ENCODE measurements around the gene THAP7. TPM values are rescaled to one million over a fixed set of nuclear protein-coding genes. Genes with fewer than 3 reads are reported as not detected.

THAP7 gene
- total RNA-seq, 1 donor from 2014 or later, result 30.9 TPM

DNA sequence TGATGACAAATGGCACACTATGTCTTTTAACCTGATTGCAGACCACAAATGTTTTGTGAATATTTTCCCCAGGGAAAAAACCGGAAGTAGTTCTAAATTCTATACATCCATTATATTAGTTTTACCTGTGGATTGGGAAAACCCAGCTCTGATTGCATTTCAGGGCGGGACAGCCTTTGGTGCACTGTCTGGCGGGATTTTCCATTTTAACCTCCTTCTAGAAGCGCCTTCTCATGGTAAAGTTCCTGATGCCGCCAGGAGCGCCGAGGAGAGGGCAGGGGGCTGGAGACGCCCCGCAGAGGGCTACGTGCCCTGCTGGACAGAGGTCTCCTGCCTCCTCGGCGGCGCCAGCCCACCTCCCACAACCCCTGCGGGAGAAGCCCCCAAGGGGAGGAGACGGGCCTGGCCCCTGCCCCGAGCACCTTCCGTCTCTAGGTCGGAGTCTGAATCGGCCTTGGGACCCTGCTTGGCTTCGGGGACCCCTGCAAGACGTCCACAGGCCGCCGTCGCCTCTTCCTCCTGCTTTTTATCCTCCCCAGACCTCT, 11.8 kb upstream of the THAP7 start:
- intact Hi-C loops (cut with micrococcal nuclease), result loop anchor here (1.0 kb wide), 1 partner anchor 11 kb away; the partner anchor contains the start of gene THAP7

DNA sequence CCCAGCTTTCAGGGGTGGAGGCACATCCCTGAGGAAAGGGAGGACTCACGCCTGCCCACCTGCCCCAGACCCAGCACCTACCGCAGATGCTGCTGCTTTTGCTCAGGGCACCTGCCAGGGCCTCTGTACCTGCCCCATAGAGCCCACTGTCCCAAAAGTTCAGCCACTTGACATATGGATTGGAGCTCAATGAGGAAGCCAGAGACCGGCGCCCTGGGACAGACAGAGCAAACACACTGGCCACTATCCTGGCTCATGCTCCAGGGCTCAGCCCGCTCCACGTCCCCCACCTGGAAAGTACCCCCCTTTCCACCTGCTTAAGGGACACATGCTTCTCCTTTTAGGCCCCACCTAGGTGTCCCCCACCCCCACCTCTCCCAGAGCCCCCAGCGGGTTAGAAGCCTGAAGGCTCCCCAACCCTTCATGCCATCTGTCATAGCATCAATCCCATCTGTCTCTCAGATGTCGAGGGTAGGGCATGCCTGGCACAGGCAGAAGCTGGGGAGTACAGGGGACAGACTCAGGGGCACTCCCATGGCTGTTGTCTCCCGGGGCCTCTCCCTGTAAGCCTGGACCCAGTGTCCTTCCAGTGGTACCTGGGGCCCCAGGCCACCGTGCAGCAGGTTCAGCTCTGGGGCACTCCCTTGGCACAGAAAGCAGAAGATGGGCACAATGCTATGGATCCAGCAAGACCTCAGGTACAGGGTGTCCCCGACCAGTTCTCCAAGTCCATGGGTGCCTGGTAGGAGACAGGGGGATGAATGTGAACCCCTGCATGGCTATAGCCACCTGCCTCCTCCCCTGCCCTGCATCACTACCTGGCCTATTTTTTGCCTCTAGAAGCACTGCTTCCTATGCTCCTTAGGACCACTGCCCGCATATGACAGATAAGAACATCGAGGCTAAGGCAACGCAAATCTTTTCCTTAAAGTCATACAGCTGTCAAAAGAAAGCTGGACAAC, 10.8 kb upstream of the THAP7 start:
- intact Hi-C loops (cut with micrococcal nuclease), result no loop called here

DNA sequence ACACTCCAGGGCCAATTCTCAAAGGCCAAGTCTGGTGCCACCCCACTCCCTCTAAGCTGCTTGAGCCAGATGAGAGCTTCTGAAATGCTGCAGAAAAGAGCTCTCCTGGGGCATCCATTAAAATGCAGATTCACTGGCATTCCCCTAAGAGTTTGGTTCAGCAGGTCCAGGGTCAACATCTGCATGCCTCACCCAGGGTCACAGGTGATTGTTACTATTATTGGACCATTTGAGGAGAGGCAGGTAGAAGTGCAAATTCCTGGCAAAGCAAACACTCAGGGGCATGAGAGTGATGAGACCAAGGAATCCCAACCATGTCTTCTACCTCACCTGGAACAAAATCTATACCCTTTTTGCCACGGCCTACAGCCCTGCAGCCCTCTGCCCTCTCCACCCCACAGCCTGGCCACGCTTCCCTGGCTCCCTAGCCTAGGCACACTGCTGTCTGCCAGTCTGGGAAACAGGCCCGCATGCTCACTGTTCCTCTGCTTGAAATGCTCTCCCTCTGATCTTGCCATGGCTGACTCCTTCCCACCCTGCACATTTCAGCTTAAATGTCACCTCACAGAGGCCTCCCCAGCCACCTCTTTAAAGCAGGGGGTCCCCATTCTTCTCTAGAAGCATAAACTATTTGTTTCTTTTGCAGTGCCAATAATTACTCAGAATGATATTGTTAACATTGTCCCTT, 8.7 kb upstream of the THAP7 start:
- intact Hi-C loops (cut with micrococcal nuclease), result no loop called here

DNA sequence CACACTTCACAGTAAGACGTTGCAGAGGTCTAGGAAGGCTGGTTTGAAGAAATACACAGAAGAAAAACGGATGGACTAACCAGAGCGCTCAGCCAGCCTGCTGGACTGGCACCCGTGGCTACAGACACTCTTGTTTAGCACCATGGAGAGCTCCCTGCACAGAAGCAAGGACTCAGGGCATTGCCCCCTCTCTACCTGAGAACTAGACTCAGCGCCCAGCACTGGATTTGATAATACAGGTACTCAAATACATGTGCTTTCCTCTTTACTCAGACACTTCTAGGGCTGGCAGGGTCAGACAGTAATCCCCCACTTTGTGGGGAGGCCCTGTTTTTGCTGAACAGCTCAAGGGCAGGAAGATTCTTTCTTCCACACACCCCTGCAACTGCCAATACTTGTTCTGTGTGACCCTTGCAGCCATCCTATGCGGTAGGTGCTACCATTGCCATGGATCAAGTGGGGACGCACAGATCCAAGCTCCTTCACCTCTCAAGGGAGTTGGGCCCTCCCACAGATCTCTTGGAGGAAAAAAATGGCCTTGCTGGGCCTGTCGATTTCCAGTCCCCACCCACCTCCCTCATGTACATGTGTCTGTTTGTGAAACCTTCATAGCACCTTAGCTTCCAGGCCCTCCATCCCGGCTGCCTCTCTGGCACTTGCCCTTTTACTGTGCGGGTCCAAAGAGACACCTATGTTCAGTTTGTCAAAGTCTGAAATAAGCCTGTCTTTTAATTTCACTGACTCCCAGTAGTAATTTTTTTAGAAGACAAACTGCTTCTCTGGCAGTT, 7.9 kb upstream of the THAP7 start:
- intact Hi-C loops (cut with micrococcal nuclease), result loop anchor here (10.0 kb wide), 1 partner anchor 635 kb away; the partner anchor contains the start of gene SDF2L1

DNA sequence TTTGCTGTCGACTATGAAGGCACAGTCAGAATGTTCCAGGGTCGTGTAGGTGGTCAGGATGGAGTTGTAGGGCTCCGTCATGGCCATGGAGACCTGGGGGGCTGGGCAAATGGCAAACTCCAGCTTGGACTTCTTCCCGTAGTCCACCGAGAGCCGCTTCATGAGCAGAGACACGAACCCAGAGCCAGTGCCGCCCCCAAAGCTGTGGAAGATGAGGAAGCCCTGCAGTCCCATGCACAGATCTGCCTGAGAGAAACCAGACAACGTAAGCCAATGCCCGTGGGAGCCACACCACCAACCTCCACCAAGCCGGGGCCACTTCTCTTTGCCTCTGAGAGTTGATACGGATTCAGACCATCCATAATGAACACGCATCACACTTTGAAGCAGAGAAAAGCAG, 7.3 kb upstream of the THAP7 start:
- intact Hi-C loops (cut with micrococcal nuclease), result loop anchor here (10.0 kb wide), 1 partner anchor 636 kb away; the partner anchor contains the start of gene SDF2L1

DNA sequence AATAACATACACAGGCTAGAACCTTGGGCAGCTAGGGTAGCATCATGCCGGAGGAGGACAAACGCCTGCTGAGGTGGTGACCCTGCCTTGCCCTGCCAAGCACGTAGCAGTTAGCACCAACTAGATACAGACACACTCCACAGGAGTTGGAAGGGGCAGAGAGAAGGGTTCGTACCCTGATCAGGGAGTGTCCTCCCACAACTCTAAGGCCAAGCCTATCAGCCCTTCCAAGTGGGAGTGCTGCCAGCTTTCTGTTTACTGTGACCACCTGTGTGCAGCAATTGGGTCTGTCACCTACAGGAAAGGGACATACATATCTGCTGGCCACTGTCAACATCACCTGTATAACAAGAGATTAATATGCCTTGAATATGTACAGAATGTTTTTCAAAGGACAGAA, 1.9 kb upstream of the THAP7 start:
- intact Hi-C loops (cut with micrococcal nuclease), result loop anchor here (10.0 kb wide), 1 partner anchor 641 kb away; the partner anchor contains the start of gene SDF2L1

DNA sequence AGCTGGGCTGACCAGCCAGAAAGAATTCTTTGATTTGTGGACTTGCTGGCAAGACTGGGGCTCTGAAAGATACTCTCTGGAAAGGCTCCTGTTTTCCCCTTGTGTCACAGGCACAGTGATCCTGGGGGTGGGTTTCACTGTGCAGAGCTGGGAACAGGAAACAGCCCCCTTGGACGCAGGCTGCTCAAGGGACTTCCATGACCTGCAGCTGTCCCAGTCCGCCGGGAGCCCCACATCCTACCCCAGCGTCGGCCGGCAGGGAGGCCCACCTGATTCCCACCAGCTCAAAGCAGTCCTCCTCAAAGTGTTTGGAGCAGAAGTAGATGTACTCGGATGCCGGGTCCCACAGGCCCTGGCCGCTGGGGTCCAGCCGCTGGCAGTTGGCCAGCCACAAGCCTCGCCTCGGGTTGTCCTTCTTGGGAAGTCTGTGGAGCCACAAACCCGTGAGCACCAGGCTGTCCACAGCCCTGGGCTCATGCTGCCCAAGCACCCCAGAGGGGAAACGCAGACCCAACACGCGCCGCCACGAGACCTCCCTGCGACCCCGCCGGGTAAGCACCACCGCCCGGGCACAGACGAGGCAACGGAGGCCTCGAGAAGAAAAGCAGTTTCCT, 824 bp downstream of the THAP7 start:
- intact Hi-C loops (cut with micrococcal nuclease), result loop anchor here (1.0 to 10.0 kb wide), 2 partner anchors 19 to 644 kb away; partner anchors contain the start of genes LZTR1 and SDF2L1

DNA sequence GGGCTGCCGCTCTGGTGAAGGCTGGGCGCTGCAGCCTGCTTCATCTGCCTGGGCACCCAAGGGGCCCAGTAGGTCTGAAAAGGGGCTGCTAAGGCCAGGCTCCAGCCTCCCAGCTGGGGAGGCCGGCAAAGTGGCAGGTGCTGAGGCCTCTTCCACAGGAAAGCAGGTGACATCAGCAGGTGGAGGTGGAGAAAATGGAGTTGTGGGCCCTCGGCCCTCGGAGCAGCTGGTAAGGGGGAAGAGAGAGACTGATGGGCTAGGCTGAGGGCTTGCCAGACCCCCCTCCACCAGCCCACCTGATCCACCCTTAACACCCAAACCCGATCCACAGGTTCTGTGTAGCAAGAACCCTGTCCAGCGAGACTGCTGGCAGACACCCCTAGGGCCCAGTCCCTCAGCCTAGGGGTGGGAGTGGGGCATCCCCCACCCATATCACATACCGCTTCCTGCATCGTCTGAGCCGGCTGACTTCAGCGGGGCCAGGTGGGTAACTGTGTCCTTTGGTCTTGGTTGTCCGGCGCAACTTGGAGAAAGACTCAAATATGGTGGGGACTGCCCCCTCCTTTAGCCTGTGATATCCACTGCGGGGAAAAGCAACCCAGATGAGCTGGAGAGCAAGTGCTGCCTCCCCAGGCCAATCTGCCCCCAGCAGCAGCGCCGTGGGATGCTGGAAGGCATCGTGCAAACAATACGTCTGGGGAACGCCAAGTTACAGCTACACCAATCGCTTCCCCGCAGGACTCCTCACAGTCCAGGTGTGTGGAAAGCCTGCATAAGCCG, 1.5 kb downstream of the THAP7 start:
- intact Hi-C loops (cut with micrococcal nuclease), result loop anchor here (10.0 kb wide), 1 partner anchor 644 kb away; the partner anchor contains the start of gene SDF2L1

GRCh38 chr22:20999350-21000206, 2.3 kb downstream of the THAP7 start:
- intact Hi-C loops (cut with micrococcal nuclease), result loop anchor here (10.0 kb wide), 1 partner anchor 645 kb away; the partner anchor contains the start of gene SDF2L1

GRCh38 chr22:20998411-20999336, 3.2 kb downstream of the THAP7 start:
- intact Hi-C loops (cut with micrococcal nuclease), result no loop called here

- intact Hi-C loops (cut with micrococcal nuclease), result no loop called here
Observed at GRCh38 chr22:20997536-20998257, 4.2 kb downstream of the THAP7 start.

- intact Hi-C loops (cut with micrococcal nuclease), result no loop called here
Observed at GRCh38 chr22:20996598-20997535, 5.1 kb downstream of the THAP7 start.

- intact Hi-C loops (cut with micrococcal nuclease), result no loop called here
Observed at GRCh38 chr22:20996031-20996410, 5.9 kb downstream of the THAP7 start.

DNA sequence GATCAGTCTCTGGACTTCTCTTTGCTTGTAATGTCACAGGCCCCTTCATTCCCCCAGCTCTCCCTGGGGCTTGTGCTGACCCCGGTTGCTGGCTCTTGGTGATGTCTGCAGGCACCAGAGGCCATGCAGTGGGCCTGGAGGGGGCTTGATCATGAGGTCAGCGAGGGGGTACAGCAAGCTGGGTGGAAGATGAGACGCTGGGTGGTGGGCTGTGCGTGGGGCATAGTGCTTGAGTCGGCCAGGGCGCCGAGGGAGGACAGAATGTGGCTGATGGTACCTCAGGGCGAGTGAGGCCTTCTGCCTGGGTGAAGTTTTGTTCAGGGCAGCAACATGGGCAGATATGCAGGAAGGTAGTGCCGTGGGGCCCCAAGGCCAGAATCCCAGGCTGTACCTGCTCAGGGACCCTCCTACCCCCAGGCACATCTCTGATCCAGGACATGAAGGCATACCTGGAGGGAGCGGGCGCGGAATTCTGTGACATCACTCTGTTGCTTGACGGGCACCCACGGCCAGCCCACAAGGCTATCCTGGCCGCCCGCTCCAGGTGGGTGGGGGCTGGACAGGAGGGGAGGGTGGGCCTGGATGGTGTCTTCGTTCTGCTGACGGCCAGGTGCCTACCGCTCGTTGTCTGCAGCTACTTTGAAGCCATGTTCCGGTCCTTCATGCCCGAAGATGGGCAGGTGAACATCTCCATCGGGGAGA, 6.4 kb downstream of the THAP7 start:
- intact Hi-C loops (cut with micrococcal nuclease), result no loop called here

GRCh38 chr22:20994902-20995241, 7.0 kb downstream of the THAP7 start:
- intact Hi-C loops (cut with micrococcal nuclease), result no loop called here
